H1 (cell line): ENCODE data around the gene DUOX1.

Experiments
- CTCF ChIP-seq, 3 experiments: IDR thresholded peaks; 1 replicate in 2 of 3; 2 replicates in 1 of 3; pipeline versions ENCODE4 v1.5.1 to v1.6.1; 2011; ENCODE audit warnings: low read length in 3 of 3, mild to moderate bottlenecking in 3 of 3, inconsistent platforms in 2 of 3, low read depth in 1 of 3, moderate library complexity in 1 of 3; ENCODE audit not compliant: insufficient read depth in 1 of 3; ENCODE audit errors: control extremely low read depth in 1 of 3
- EP300 ChIP-seq, 2 experiments: IDR thresholded peaks; 1 replicate in 1 of 2; 2 replicates in 1 of 2; pipeline ENCODE4 v1.6.1; 2011 to 2012; ENCODE audit warnings: low read depth in 2 of 2, low read length in 2 of 2, mild to moderate bottlenecking in 2 of 2, borderline replicate concordance in 1 of 2, inconsistent platforms in 1 of 2, moderate library complexity in 1 of 2
- KDM4A ChIP-seq: IDR thresholded peaks from one replicate; pipeline ENCODE4 v1.7.1; 2012; ENCODE audit warnings: low read depth, mild to moderate bottlenecking, moderate library complexity, low read length, inconsistent platforms; ENCODE audit not compliant: severe bottlenecking
- POLR2A ChIP-seq, 2 experiments: IDR thresholded peaks; 1 replicate in 1 of 2; 2 replicates in 1 of 2; pipeline ENCODE4 v1.6.1; 2011; ENCODE audit warnings: low read depth in 2 of 2, low read length in 2 of 2, mild to moderate bottlenecking in 2 of 2; ENCODE audit errors: control extremely low read depth in 1 of 2
- POLR2AphosphoS5 ChIP-seq: IDR thresholded peaks from 2 replicates; pipeline ENCODE4 v1.6.1; 2011; ENCODE audit warnings: low read depth, low read length
- SIRT6 ChIP-seq: IDR thresholded peaks from one replicate; pipeline ENCODE4 v1.7.1; 2012; ENCODE audit warnings: low read length, inconsistent platforms
- TAF1 ChIP-seq: IDR thresholded peaks from 2 replicates; pipeline ENCODE4 v1.6.1; 2011; ENCODE audit warnings: mild to moderate bottlenecking, low read depth, low read length
- YY1 ChIP-seq: IDR thresholded peaks from 2 replicates; pipeline ENCODE4 v1.6.1; 2011; ENCODE audit warnings: low read depth, mild to moderate bottlenecking, low read length
- ZNF274 ChIP-seq: IDR thresholded peaks from 2 replicates; pipeline ENCODE4 v1.7.0; 2012; ENCODE audit warnings: low read length, borderline replicate concordance; ENCODE audit errors: extremely low read depth
- TF ChIP-seq, protein P1 (sequence below): IDR thresholded peaks from 2 replicates; pipeline ENCODE4 v1.6.1; 2012; ENCODE audit warnings: inconsistent platforms

- no peak for TF ChIP-seq CTCF (IDR thresholded peaks at IDR 0.05; ENCODE audit: control extremely low read depth in 1 of 3, insufficient read depth in 1 of 3, low read depth in 1 of 3, low read length in 3 of 3)
- no peak for TF ChIP-seq ZNF274
- TF ChIP-seq POLR2AphosphoS5: no peak
- TF ChIP-seq POLR2A (IDR thresholded peaks at IDR 0.05; ENCODE audit: control extremely low read depth in 1 of 2, low read depth in 2 of 2, low read length in 2 of 2): no peak
- TF ChIP-seq YY1: no peak
- TF ChIP-seq TAF1: no peak
- no peak for TF ChIP-seq EP300 (IDR thresholded peaks at IDR 0.05; ENCODE audit: borderline replicate concordance in 1 of 2, low read depth in 2 of 2, low read length in 2 of 2)
- no peak for TF ChIP-seq SIRT6
- TF ChIP-seq, protein P1, sequence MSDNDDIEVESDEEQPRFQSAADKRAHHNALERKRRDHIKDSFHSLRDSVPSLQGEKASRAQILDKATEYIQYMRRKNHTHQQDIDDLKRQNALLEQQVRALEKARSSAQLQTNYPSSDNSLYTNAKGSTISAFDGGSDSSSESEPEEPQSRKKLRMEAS: no peak
- TF ChIP-seq KDM4A: no peak
These were observed 21.7 kb upstream of the DUOX1 start for GRCh38 chr15:45107941-45108630.
